Heart left ventricle (tissue), 16 donors: ENCODE data around the gene ARHGEF28. TPM values are rescaled to one million over a fixed set of nuclear protein-coding genes. Genes with fewer than 3 reads are reported as not detected.

ENCODE experiments used
- ATAC-seq, 4 donors: fragments of 200-7000 bp; cut with Tn5 transposase; one replicate each; pipeline ENCODE4 v1.9.1; 2020 to 2022; ENCODE audit warnings: moderate library complexity in 4 of 4, mild to moderate bottlenecking in 3 of 4, moderate number of reproducible peaks in 1 of 4
- DNase-seq, 5 donors: peaks; one replicate each; pipeline ENCODE4 v3.0.0-alpha.2; 2020
- H3K27ac ChIP-seq, 12 donors: fragments of 200-600 bp; sonication (generic) in 4 of 12; one replicate each; pipeline versions ENCODE4 v1.5.0 to v1.8.0; 2016 to 2022; ENCODE audit warnings: mild to moderate bottlenecking in 2 of 12
- H3K27me3 ChIP-seq, 9 donors: fragments of 200-600 bp; sonication (generic) in 2 of 9; one replicate each; pipeline versions ENCODE4 v1.5.1 to v1.8.0; 2016 to 2022; ENCODE audit warnings: mild to moderate bottlenecking in 3 of 9
- H3K36me3 ChIP-seq, 9 donors: fragments of 200-600 bp; sonication (generic) in 2 of 9; one replicate each; pipeline versions ENCODE4 v1.5.0 to v1.8.0; 2018 to 2022; ENCODE audit warnings: mild to moderate bottlenecking in 2 of 9
- H3K4me1 ChIP-seq, 12 donors: fragments of 200-600 bp; sonication (generic) in 4 of 12; one replicate each; pipeline versions ENCODE4 v1.5.0 to v1.8.0; 2016 to 2022; ENCODE audit warnings: mild to moderate bottlenecking in 3 of 12
- H3K4me3 ChIP-seq, 12 donors: fragments of 200-600 bp; sonication (generic) in 4 of 12; one replicate each; pipeline versions ENCODE4 v1.5.0 to v1.8.0; 2017 to 2022; ENCODE audit warnings: mild to moderate bottlenecking in 9 of 12, moderate library complexity in 4 of 12
- H3K9me3 ChIP-seq, 12 donors: fragments of 200-600 bp; sonication (generic) in 4 of 12; one replicate each; pipeline versions ENCODE4 v1.5.0 to v1.8.0; 2016 to 2022; ENCODE audit warnings: mild to moderate bottlenecking in 1 of 12
- POLR2A ChIP-seq, 2 donors: fragments of 450-650 bp; IDR thresholded peaks; one replicate each; pipeline ENCODE4 v1.6.1; 2017; ENCODE audit warnings: antibody characterized with exemption in 2 of 2, mild to moderate bottlenecking in 2 of 2, moderate library complexity in 2 of 2
- WGBS, 4 donors: extraction: QIAGEN DNeasy Blood & Tissue Kit in 2 of 4; methylation state at CpG; one replicate each; pipeline versions ENCODE4 v1.1.5 to v1.1.7; 2013 to 2018; 5-methylcytosine and 5-hydroxymethylcytosine counted together
- intact Hi-C, 10 donors: fragments of 100-400 bp; cut with DNase I; formaldehyde crosslinking; loops; one replicate each; pipeline versions ENCODE4 v1.11.1 to v1.14.2; 2022
- polyA plus RNA-seq, 2 donors: library from polyadenylated mRNA; stranded (reverse); fragments of 200-250 nt; gene quantifications; one replicate each; pipeline ENCODE4 v1.2.3, GENCODE V29; 2013
- total RNA-seq, 9 donors: library from RNA; depleted of rRNA in 2 of 9; stranded (reverse); fragments of >200 nt in 2 of 9; fragmentation: NEBNext Ultra II Directional in 3 of 9; extraction: Animal tissue kit (Norgen Biotek cat#: 25700) in 3 of 9; gene quantifications; one replicate each; pipeline versions ENCODE4 v1.1.0 to v1.2.4, GENCODE V29; 2016 to 2023
- TF ChIP-seq, protein P1 (sequence below), 12 donors: fragments of 200-600 bp; sonication (generic) in 4 of 12; IDR thresholded peaks; one replicate each; pipeline versions ENCODE4 v1.5.0 to v1.8.0; 2018 to 2022; ENCODE audit warnings: antibody characterized with exemption in 12 of 12, mild to moderate bottlenecking in 5 of 12
- donor health status: ischemic (EF 13 %, LVEDD 7.1; RV severe dilation, severe dysfunction).
- donor health status: healthy with polysubstance abuse.
- donor health status: DM: no; HTN: yes; CAD: no.
- donor health status: DM: no; HTN: no; CAD: no.
- donor health status: ischemic (EF 25% LVEDD 6.9; RV normal size, moderate dysfunction).
- donor health status: ischemic (EF 25% LVEDD 5.7; RV mildly dilated, moderate dysfunction).
- donor health status: healthy.
- donor health status: DM: yes; HTN: yes; CAD: no.
- donor health status: ischemic (EF 35%, LVEDD 5.7; RV mildly dilated, moderate dysfunction).
- donor health status: nonischemic (EF 11% LVEDD 7.7; RV severe dilation, severe dysfunction).
- donor health status: DM: yes; HTN: yes; CAD: no.
- donor health status: PGD.
- donor health status: ischemic (EF 29% LVEDD 5.4; RV normal size, mild dysfunction).
- donor health status: nonischemic (EF 23%, LVEDD 6.1; RV moderate dilation, normal function).

ARHGEF28 gene
- total and polyA plus RNA-seq, 11 donors, result 0.51 to 7.7 (median 1.7) TPM

DNA sequence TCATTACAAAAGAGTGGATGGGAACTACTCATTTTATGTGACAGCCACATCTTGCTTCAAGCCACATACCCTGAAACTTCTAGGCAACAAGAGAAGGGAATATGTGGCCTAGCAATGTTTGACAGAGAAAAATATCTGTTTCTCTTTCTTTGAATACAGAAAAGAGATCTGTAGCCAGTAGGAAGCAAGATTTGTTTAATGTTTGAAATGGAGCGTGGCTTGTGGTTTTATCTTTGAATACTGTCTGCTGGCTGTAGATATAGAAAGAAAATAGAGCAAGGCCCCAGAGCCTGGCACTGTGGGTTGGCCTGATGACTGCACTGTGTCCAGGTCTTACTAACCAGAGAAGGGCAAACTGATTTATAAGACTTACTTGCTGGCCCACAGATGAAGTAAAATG, 133.8 kb downstream of the ARHGEF28 start:
- peaks cover 0 to 6% (median 0%) of the 10 kb centered on the region in 12 donors for H3K4me1 ChIP-seq
- intact Hi-C loops, result no loop called here
- no peak for TF ChIP-seq POLR2A (IDR thresholded peaks at IDR 0.05)
- TF ChIP-seq, protein P1, sequence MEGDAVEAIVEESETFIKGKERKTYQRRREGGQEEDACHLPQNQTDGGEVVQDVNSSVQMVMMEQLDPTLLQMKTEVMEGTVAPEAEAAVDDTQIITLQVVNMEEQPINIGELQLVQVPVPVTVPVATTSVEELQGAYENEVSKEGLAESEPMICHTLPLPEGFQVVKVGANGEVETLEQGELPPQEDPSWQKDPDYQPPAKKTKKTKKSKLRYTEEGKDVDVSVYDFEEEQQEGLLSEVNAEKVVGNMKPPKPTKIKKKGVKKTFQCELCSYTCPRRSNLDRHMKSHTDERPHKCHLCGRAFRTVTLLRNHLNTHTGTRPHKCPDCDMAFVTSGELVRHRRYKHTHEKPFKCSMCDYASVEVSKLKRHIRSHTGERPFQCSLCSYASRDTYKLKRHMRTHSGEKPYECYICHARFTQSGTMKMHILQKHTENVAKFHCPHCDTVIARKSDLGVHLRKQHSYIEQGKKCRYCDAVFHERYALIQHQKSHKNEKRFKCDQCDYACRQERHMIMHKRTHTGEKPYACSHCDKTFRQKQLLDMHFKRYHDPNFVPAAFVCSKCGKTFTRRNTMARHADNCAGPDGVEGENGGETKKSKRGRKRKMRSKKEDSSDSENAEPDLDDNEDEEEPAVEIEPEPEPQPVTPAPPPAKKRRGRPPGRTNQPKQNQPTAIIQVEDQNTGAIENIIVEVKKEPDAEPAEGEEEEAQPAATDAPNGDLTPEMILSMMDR (IDR thresholded peaks at IDR 0.05), result no peak
- no peak overlapping the region for H3K4me3 ChIP-seq
- 71 to 88% (median 84%) methylated on average over 1 of the region's 1 CpG for WGBS, 4 donors
- peak overlapping the region in 2 of 12 donors; percentile 3 to 15 for H3K27ac ChIP-seq
- no peak for ATAC-seq
- H3K27me3 ChIP-seq, result peaks cover 0 to 4% (median 0%) of the 10 kb centered on the region in 9 donors
- no peaks in the 10 kb centered on the region for H3K9me3 ChIP-seq
- H3K36me3 ChIP-seq, result no peaks in the 10 kb centered on the region
- DNase-seq, result no peak

DNA sequence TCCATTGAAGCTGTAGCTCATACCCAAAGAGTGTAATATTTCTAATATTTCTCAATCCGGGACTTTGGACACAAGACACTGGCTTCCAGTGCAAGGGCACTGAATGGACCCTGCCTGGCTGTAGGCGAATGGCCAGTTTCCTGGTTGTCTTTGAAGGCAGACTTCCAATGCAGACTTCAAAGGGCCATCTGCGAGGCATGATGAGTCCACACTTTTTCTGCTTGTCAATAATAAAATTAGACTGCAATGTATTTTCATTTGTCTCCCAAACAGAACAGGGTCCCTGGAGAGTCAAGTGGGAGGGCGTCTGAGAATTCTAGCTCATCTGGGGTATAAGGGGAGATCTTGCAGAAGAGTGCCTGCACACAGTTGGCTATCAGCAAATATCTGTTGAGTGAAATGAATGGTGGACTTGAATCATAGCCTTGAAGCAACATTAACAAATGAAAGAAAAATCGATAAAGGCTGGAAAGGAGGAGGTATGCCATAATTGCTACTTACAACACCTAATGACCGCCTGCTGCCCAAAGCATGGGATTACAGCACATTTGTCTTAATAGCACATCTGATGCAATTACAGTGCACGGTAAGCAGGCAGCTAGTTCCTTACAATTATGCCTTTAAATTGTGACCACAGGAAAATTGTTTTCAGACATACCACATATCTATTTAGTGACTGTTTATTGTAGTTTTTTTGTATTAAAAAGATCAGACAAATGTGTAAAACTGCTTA, 137.5 kb downstream of the ARHGEF28 start:
- Histone ChIP-seq H3K4me1 (peaks cover 0 to 6% (median 0%) of the 10 kb centered on the region in 12 donors), H3K27ac (no peak overlapping the region), H3K4me3 (no peak overlapping the region), H3K27me3 (no peaks in the 10 kb centered on the region), H3K36me3 (no peaks in the 10 kb centered on the region), H3K9me3 (peaks cover 0 to 20% (median 6%) of the 10 kb centered on the region in 12 donors)
- TF ChIP-seq, protein P1 (IDR thresholded peaks at IDR 0.05), result no peak
- no peak for TF ChIP-seq POLR2A (IDR thresholded peaks at IDR 0.05)
- intact Hi-C loops, result no loop called here
- ATAC-seq (no peak), DNase-seq (no peak)
- 91 to 94% (median 93%) methylated on average over 7 of the region's 7 CpGs for WGBS, 4 donors

DNA sequence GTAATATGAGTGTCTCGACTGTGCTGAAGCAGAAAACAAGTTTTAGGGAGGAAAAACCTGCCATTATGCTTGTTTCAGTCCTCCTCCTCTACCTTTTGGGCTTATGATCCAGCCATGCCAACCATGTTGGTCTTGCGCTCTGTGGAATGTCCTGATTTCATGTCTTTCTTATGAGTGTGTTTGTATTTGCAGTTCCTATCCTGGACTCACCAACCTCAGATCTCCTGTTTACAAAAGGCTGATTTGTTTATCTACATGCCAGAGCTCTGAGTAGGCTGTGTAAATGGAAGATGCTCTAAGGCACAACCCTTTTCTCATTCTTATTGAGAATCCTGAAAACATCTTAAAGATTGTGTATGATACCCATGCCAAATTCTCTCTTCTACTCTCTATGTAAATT, 138.6 kb downstream of the ARHGEF28 start:
- intact Hi-C loops, result no loop called here
- Histone ChIP-seq H3K36me3 (no peaks in the 10 kb centered on the region), H3K27me3 (no peaks in the 10 kb centered on the region), H3K4me3 (no peak overlapping the region), H3K9me3 (peaks cover 0 to 24% (median 6%) of the 10 kb centered on the region in 12 donors), H3K27ac (no peak overlapping the region), H3K4me1 (peaks cover 0 to 6% (median 0%) of the 10 kb centered on the region in 12 donors)
- 89 to 93% (median 92%) methylated on average over 2 of the region's 2 CpGs for WGBS, 4 donors
- TF ChIP-seq, protein P1 (IDR thresholded peaks at IDR 0.05), result no peak
- TF ChIP-seq POLR2A (IDR thresholded peaks at IDR 0.05), result no peak
- no peak for DNase-seq
- no peak for ATAC-seq

DNA sequence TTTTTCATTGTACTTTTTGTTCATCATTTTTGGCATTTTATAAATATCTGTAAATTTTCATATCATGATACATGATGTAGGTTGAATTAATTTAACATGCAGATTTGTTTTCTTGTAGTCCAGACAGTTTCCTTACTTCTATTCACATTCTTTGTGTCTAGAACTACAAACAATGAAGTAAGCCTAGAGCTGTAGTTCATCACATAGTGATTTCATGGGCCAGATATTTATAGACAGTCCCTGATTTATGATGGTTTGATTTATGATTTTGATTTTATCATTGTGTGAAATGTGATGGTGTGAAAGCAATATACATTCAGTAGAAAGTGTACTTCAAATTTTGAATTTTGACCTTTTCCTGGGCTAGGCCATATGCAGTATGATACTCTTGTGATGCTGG, 139.0 kb downstream of the ARHGEF28 start:
- H3K4me3 ChIP-seq, result no peak overlapping the region
- no peak overlapping the region for H3K27ac ChIP-seq
- H3K4me1 ChIP-seq, result peaks cover 0 to 6% (median 0%) of the 10 kb centered on the region in 12 donors
- peaks cover 0 to 25% (median 6%) of the 10 kb centered on the region in 12 donors for H3K9me3 ChIP-seq
- no peaks in the 10 kb centered on the region for H3K27me3 ChIP-seq
- TF ChIP-seq, protein P1 (IDR thresholded peaks at IDR 0.05), result no peak
- no peak for TF ChIP-seq POLR2A (IDR thresholded peaks at IDR 0.05)
- ATAC-seq (no peak), DNase-seq (no peak)
- no peaks in the 10 kb centered on the region for H3K36me3 ChIP-seq
- intact Hi-C loops, result no loop called here
